ENCODE results near the gene PSME4. TPM values are rescaled to one million over a fixed set of nuclear protein-coding genes. Genes with fewer than 3 reads are reported as not detected.

Gene PSME4
- total RNA-seq, 4 donors from 2014 or later = 28.5 to 44.8 (median 32.4) TPM

GRCh38 chr2:53877112-53877511, 93.7 kb downstream of the PSME4 start:
- Histone ChIP-seq H3K9me3 (no peaks in the 10 kb centered on the region), H3K27me3 (no peaks in the 10 kb centered on the region), H3K4me1 (no peaks in the 10 kb centered on the region), H3K27ac (no peak overlapping the region), H3K36me3 (peaks cover 0 to 41% (median 15%) of the 10 kb centered on the region in 4 donors), H3K4me3 (no peak overlapping the region)
- TF ChIP-seq CTCF (IDR thresholded peaks at IDR 0.05) = no peak
- TF ChIP-seq POLR2A (IDR thresholded peaks at IDR 0.05) = no peak
- TF ChIP-seq POLR2AphosphoS5 (IDR thresholded peaks at IDR 0.05) = no peak
- TF ChIP-seq EP300 (IDR thresholded peaks at IDR 0.05; ENCODE audit: low read depth) = no peak
- in situ Hi-C loops (cut with MboI; ENCODE audit: low pct_ligation_motif_present in 1 of 4, low pct_unique_long_range_greater_than_20kb in 1 of 4, low sequenced_read_pairs in 3 of 4) = no loop called here
- WGBS, 2 donors (ENCODE audit: low coverage in 1 of 2) = 0 to 60% methylated on average over 1 of the region's 1 CpG
- DNase-seq = no peak
- intact Hi-C loops (cut with DNase I; ENCODE audit: low total_unique reads) = no loop called here

- H3K36me3 ChIP-seq = peaks cover 0 to 36% (median 17%) of the 10 kb centered on the region in 4 donors
- in situ Hi-C loops (cut with MboI; ENCODE audit: low pct_ligation_motif_present in 1 of 4, low pct_unique_long_range_greater_than_20kb in 1 of 4, low sequenced_read_pairs in 3 of 4) = no loop called here
- no peaks in the 10 kb centered on the region for H3K4me1 ChIP-seq
- 97 to 98% methylated on average over 7 of the region's 7 CpGs for WGBS, 2 donors (ENCODE audit: low coverage in 1 of 2)
- TF ChIP-seq CTCF (IDR thresholded peaks at IDR 0.05) (no peak), POLR2A (IDR thresholded peaks at IDR 0.05) (no peak), POLR2AphosphoS5 (IDR thresholded peaks at IDR 0.05) (no peak), EP300 (IDR thresholded peaks at IDR 0.05; ENCODE audit: low read depth) (no peak)
- H3K4me3 ChIP-seq = no peak overlapping the region
- DNase-seq = no peak
- no peak overlapping the region for H3K27ac ChIP-seq
- no peaks in the 10 kb centered on the region for H3K27me3 ChIP-seq
- no peaks in the 10 kb centered on the region for H3K9me3 ChIP-seq
- intact Hi-C loops (cut with DNase I; ENCODE audit: low total_unique reads) = no loop called here
These were observed 96.3 kb downstream of the PSME4 start for GRCh38 chr2:53874401-53874950.

- no peak for TF ChIP-seq POLR2A (IDR thresholded peaks at IDR 0.05)
- no peak for TF ChIP-seq CTCF (IDR thresholded peaks at IDR 0.05)
- TF ChIP-seq EP300 (IDR thresholded peaks at IDR 0.05; ENCODE audit: low read depth) = no peak
- no peak for TF ChIP-seq POLR2AphosphoS5 (IDR thresholded peaks at IDR 0.05)
- intact Hi-C loops (cut with DNase I; ENCODE audit: low total_unique reads) = no loop called here
- peaks cover 0 to 37% (median 10%) of the 10 kb centered on the region in 4 donors for H3K36me3 ChIP-seq
These were observed 103.0 kb downstream of the PSME4 start for GRCh38 chr2:53867773-53868172.

GRCh38 chr2:53867169-53867568, 103.6 kb downstream of the PSME4 start:
- TF ChIP-seq POLR2AphosphoS5 (IDR thresholded peaks at IDR 0.05) = no peak
- no peak for TF ChIP-seq POLR2A (IDR thresholded peaks at IDR 0.05)
- TF ChIP-seq EP300 (IDR thresholded peaks at IDR 0.05; ENCODE audit: low read depth) = no peak
- Histone ChIP-seq H3K9me3 (no peaks in the 10 kb centered on the region), H3K36me3 (peaks cover 0 to 33% (median 10%) of the 10 kb centered on the region in 4 donors), H3K4me1 (no peaks in the 10 kb centered on the region), H3K27ac (no peak overlapping the region), H3K4me3 (no peak overlapping the region), H3K27me3 (no peaks in the 10 kb centered on the region)
- intact Hi-C loops (cut with DNase I; ENCODE audit: low total_unique reads) = no loop called here
- in situ Hi-C loops (cut with MboI; ENCODE audit: low pct_ligation_motif_present in 1 of 4, low pct_unique_long_range_greater_than_20kb in 1 of 4, low sequenced_read_pairs in 3 of 4) = no loop called here
- DNase-seq = no peak
- 97 to 100% methylated on average over 1 to 5 of the region's 5 CpGs for WGBS, 2 donors (ENCODE audit: low coverage in 1 of 2)

More at GRCh38 chr2:53867773-53868172, 103.0 kb downstream of the PSME4 start:
- Histone ChIP-seq H3K27ac (no peak overlapping the region), H3K27me3 (no peaks in the 10 kb centered on the region), H3K9me3 (no peaks in the 10 kb centered on the region), H3K4me1 (no peaks in the 10 kb centered on the region), H3K4me3 (no peak overlapping the region)
- WGBS, 2 donors (ENCODE audit: low coverage in 1 of 2) = 96 to 100% methylated on average over 2 of the region's 2 CpGs
- in situ Hi-C loops (cut with MboI; ENCODE audit: low pct_ligation_motif_present in 1 of 4, low pct_unique_long_range_greater_than_20kb in 1 of 4, low sequenced_read_pairs in 3 of 4) = no loop called here
- DNase-seq = no peak

GRCh38 chr2:53865962-53866361, 104.8 kb downstream of the PSME4 start:
- no peak for TF ChIP-seq CTCF (IDR thresholded peaks at IDR 0.05)
- TF ChIP-seq EP300 (IDR thresholded peaks at IDR 0.05; ENCODE audit: low read depth) = no peak
- no peak for TF ChIP-seq POLR2A (IDR thresholded peaks at IDR 0.05)
- TF ChIP-seq POLR2AphosphoS5 (IDR thresholded peaks at IDR 0.05) = no peak
- intact Hi-C loops (cut with DNase I; ENCODE audit: low total_unique reads) = no loop called here
- in situ Hi-C loops (cut with MboI; ENCODE audit: low pct_ligation_motif_present in 1 of 4, low pct_unique_long_range_greater_than_20kb in 1 of 4, low sequenced_read_pairs in 3 of 4) = no loop called here
- Histone ChIP-seq H3K36me3 (peaks cover 0 to 31% (median 9%) of the 10 kb centered on the region in 4 donors), H3K27ac (no peak overlapping the region), H3K9me3 (no peaks in the 10 kb centered on the region), H3K27me3 (no peaks in the 10 kb centered on the region), H3K4me1 (no peaks in the 10 kb centered on the region), H3K4me3 (no peak overlapping the region)
- no peak for DNase-seq
- WGBS, 2 donors (ENCODE audit: low coverage in 1 of 2) = 88 to 90% methylated on average over 5 of the region's 5 CpGs
